ENCODE measurements around the gene SPAG16.

Gene SPAG16

GRCh38 chr2:213609570-213610170 lies 325.4 kb downstream of the SPAG16 start:
- no peaks in the 10 kb centered on the region for H3K27me3 ChIP-seq (ENCODE audit: low read length)
- no peaks in the 10 kb centered on the region for H3K36me3 ChIP-seq (ENCODE audit: low read length)
- H3K9me2 ChIP-seq (replicated peaks; ENCODE audit: insufficient read depth, low read length) = no peaks in the 10 kb centered on the region
- TF ChIP-seq EZH2phosphoT487 (conservative IDR thresholded peaks at IDR 0.05; ENCODE audit: low read length) = no peak
- TF ChIP-seq CTCF (IDR thresholded peaks at IDR 0.05; ENCODE audit: insufficient read depth, low read length, poor library complexity, severe bottlenecking) = no peak
- H3F3A ChIP-seq (ENCODE audit: insufficient read depth) = no peaks in the 10 kb centered on the region
- no peaks in the 10 kb centered on the region; the same call in 1 of the 2 replicates for H4K20me1 ChIP-seq (ENCODE audit: low read depth, low read length)
- no peak overlapping the region for H3K9ac ChIP-seq (ENCODE audit: low read length)
- H3K27ac ChIP-seq (ENCODE audit: low read depth, low read length) = no peak overlapping the region
- H3K4me3 ChIP-seq (ENCODE audit: insufficient read depth, low read length, poor library complexity, severe bottlenecking) = no peak overlapping the region
- no peak overlapping the region for H3K4me2 ChIP-seq (ENCODE audit: low read depth, low read length, poor library complexity, severe bottlenecking)
- no peak overlapping the region for H2AFZ ChIP-seq (ENCODE audit: low read depth, low read length, severe bottlenecking)
- no peaks in the 10 kb centered on the region for H3K9me3 ChIP-seq (ENCODE audit: insufficient read depth, low read length)
- H3K79me2 ChIP-seq (ENCODE audit: insufficient read depth, low read length) = no peaks in the 10 kb centered on the region

- H3K36me3 ChIP-seq (ENCODE audit: low read length) = no peaks in the 10 kb centered on the region
- H3K9me3 ChIP-seq (ENCODE audit: insufficient read depth, low read length) = no peaks in the 10 kb centered on the region
- H2AFZ ChIP-seq (ENCODE audit: low read depth, low read length, severe bottlenecking) = no peak overlapping the region
- H3K79me2 ChIP-seq (ENCODE audit: insufficient read depth, low read length) = no peaks in the 10 kb centered on the region
- no peaks in the 10 kb centered on the region for H3K9me2 ChIP-seq (replicated peaks; ENCODE audit: insufficient read depth, low read length)
- H3K27me3 ChIP-seq (ENCODE audit: low read length) = no peaks in the 10 kb centered on the region
- H3K27ac ChIP-seq (ENCODE audit: low read depth, low read length) = no peak overlapping the region
- no peak overlapping the region for H3K9ac ChIP-seq (ENCODE audit: low read length)
- H4K20me1 ChIP-seq (ENCODE audit: low read depth, low read length) = no peaks in the 10 kb centered on the region
- no peak overlapping the region for H3K4me2 ChIP-seq (ENCODE audit: low read depth, low read length, poor library complexity, severe bottlenecking)
- no peak overlapping the region for H3K4me3 ChIP-seq (ENCODE audit: insufficient read depth, low read length, poor library complexity, severe bottlenecking)
- TF ChIP-seq CTCF (IDR thresholded peaks at IDR 0.05; ENCODE audit: insufficient read depth, low read length, poor library complexity, severe bottlenecking) (no peak), EZH2phosphoT487 (conservative IDR thresholded peaks at IDR 0.05; ENCODE audit: low read length) (no peak)
- no peaks in the 10 kb centered on the region for H3F3A ChIP-seq (ENCODE audit: insufficient read depth)
Observed at GRCh38 chr2:213627054-213627710, 342.9 kb downstream of the SPAG16 start.

- TF ChIP-seq EZH2phosphoT487 (conservative IDR thresholded peaks at IDR 0.05; ENCODE audit: low read length) (no peak), CTCF (IDR thresholded peaks at IDR 0.05; ENCODE audit: insufficient read depth, low read length, poor library complexity, severe bottlenecking) (no peak)
- Histone ChIP-seq H3K9me3 (ENCODE audit: insufficient read depth, low read length) (no peaks in the 10 kb centered on the region), H3K27me3 (ENCODE audit: low read length) (no peaks in the 10 kb centered on the region), H3K36me3 (ENCODE audit: low read length) (no peaks in the 10 kb centered on the region), H3K79me2 (ENCODE audit: insufficient read depth, low read length) (no peaks in the 10 kb centered on the region), H2AFZ (ENCODE audit: low read depth, low read length, severe bottlenecking) (no peak overlapping the region), H3F3A (ENCODE audit: insufficient read depth) (no peaks in the 10 kb centered on the region), H3K9ac (ENCODE audit: low read length) (no peak overlapping the region), H3K4me2 (ENCODE audit: low read depth, low read length, poor library complexity, severe bottlenecking) (no peak overlapping the region), H3K4me3 (ENCODE audit: insufficient read depth, low read length, poor library complexity, severe bottlenecking) (no peak overlapping the region), H3K27ac (ENCODE audit: low read depth, low read length) (no peak overlapping the region), H4K20me1 (ENCODE audit: low read depth, low read length) (no peaks in the 10 kb centered on the region), H3K9me2 (replicated peaks; ENCODE audit: insufficient read depth, low read length) (no peaks in the 10 kb centered on the region)
Observed at GRCh38 chr2:213627835-213628460, 343.7 kb downstream of the SPAG16 start.
